HCEC 1CT (cell line): ENCODE results near the gene KCNQ1.

Source experiments
- DNase-seq: peaks from one replicate; pipeline ENCODE4 v3.0.0-alpha.2; 2017

KCNQ1 gene

GRCh38 chr11:2898366-2899079 lies 453.7 kb downstream of the KCNQ1 start:
- DNase-seq, result peak; percentile 93
